Esophagus squamous epithelium (tissue), 5 donors: ENCODE data around the gene C8B. TPM values are rescaled to one million over a fixed set of nuclear protein-coding genes. Genes with fewer than 3 reads are reported as not detected.

Source experiments
- DNase-seq: peaks from one replicate; lab custom pipeline; 2025; lab: John Stamatoyannopoulos, UW
- H3K27ac ChIP-seq, 4 donors: fragments of 200-600 bp; sonication (generic); one replicate each; pipeline ENCODE4 v1.5.1; 2016 to 2019; ENCODE audit warnings: mild to moderate bottlenecking in 1 of 4
- H3K27me3 ChIP-seq, 4 donors: fragments of 200-600 bp; sonication (generic); 1 replicate in 3 of 4; 2 replicates in 1 of 4; pipeline versions ENCODE4 v1.5.1 to v1.6.0; 2017 to 2021; ENCODE audit warnings: antibody characterized with exemption in 1 of 4
- H3K36me3 ChIP-seq, 3 donors: fragments of 200-600 bp; sonication (generic); one replicate each; pipeline ENCODE4 v1.5.1; 2016 to 2019
- H3K4me1 ChIP-seq, 3 donors: fragments of 200-600 bp; sonication (generic); one replicate each; pipeline ENCODE4 v1.5.1; 2017 to 2019
- H3K4me3 ChIP-seq, 4 donors: fragments of 200-600 bp; sonication (generic); 1 replicate in 3 of 4; 2 replicates in 1 of 4; pipeline ENCODE4 v1.5.1; 2016 to 2019; ENCODE audit warnings: mild to moderate bottlenecking in 2 of 4, moderate library complexity in 1 of 4
- H3K9me3 ChIP-seq, 3 donors: fragments of 200-600 bp; sonication (generic); one replicate each; pipeline ENCODE4 v1.5.1; 2016 to 2019
- CTCF ChIP-seq, 6 experiments: fragments of 450-650 bp in 4 of 6; fragments of 200-600 bp in 2 of 6; sonication (generic) in 2 of 6; IDR thresholded peaks; one replicate each; pipeline ENCODE4 v1.5.1; 2016 to 2019; ENCODE audit warnings: antibody characterized with exemption in 6 of 6, mild to moderate bottlenecking in 4 of 6, moderate library complexity in 4 of 6
- POLR2A ChIP-seq, 4 donors: fragments of 450-650 bp; IDR thresholded peaks; one replicate each; pipeline ENCODE4 v1.6.1; 2017; ENCODE audit warnings: antibody characterized with exemption in 4 of 4, mild to moderate bottlenecking in 4 of 4, moderate library complexity in 3 of 4
- WGBS, 2 donors: methylation state at CpG; one replicate each; pipeline ENCODE4 v1.1.5; 2018; 5-methylcytosine and 5-hydroxymethylcytosine counted together
- intact Hi-C: fragments of 100-400 bp; cut with DNase I; formaldehyde crosslinking; loops from one replicate; pipeline ENCODE4 v1.15.0; 2022
- total RNA-seq, 4 donors: library from RNA; depleted of rRNA; stranded (reverse); fragments of >200 nt; gene quantifications; one replicate each; pipeline ENCODE4 v1.1.0, GENCODE V29; 2016
- donor health status: DM: yes; HTN: yes; CAD: no.

C8B gene
- total RNA-seq, 4 donors from 2014 or later = 0.30 TPM; not detected in 3

DNA sequence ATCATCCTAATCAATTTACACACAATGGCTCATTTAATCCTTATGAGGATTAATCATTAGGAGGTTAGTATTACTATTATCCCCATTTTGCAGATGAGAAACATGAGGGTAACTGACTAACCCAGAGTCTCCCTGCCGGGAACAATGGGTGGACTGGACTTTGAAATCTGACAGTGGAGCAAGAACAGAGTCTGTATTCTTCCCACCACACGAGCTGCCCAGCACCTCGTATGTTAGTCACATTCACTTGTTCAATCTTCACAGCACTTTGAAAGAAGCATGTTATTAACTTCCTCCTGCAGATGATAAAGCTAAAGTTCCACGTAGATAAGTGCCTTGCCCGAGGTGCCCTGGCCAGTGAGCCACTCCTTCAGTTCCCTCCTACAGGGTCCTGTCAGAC, 12.4 kb downstream of the C8B start:
- no peaks in the 10 kb centered on the region for H3K27me3 ChIP-seq
- TF ChIP-seq POLR2A (IDR thresholded peaks at IDR 0.05) (no peak), CTCF (IDR thresholded peaks at IDR 0.05) (no peak)
- H3K9me3 ChIP-seq = no peaks in the 10 kb centered on the region
- H3K4me3 ChIP-seq = no peak overlapping the region
- intact Hi-C loops = no loop called here
- no peak for DNase-seq
- 56 to 63% methylated on average over 5 of the region's 5 CpGs for WGBS, 2 donors
- no peaks in the 10 kb centered on the region for H3K36me3 ChIP-seq
- H3K4me1 ChIP-seq = no peaks in the 10 kb centered on the region
- no peak overlapping the region for H3K27ac ChIP-seq

GRCh38 chr1:56952501-56952900, 13.3 kb downstream of the C8B start:
- WGBS, 2 donors = 78 to 86% methylated on average over 4 to 8 of the region's 8 CpGs
- TF ChIP-seq POLR2A (IDR thresholded peaks at IDR 0.05) (no peak), CTCF (IDR thresholded peaks at IDR 0.05) (no peak)
- Histone ChIP-seq H3K9me3 (no peaks in the 10 kb centered on the region), H3K4me1 (no peaks in the 10 kb centered on the region), H3K4me3 (no peak overlapping the region), H3K36me3 (no peaks in the 10 kb centered on the region), H3K27ac (no peak overlapping the region), H3K27me3 (no peaks in the 10 kb centered on the region)
- no peak for DNase-seq
- intact Hi-C loops = no loop called here

DNA sequence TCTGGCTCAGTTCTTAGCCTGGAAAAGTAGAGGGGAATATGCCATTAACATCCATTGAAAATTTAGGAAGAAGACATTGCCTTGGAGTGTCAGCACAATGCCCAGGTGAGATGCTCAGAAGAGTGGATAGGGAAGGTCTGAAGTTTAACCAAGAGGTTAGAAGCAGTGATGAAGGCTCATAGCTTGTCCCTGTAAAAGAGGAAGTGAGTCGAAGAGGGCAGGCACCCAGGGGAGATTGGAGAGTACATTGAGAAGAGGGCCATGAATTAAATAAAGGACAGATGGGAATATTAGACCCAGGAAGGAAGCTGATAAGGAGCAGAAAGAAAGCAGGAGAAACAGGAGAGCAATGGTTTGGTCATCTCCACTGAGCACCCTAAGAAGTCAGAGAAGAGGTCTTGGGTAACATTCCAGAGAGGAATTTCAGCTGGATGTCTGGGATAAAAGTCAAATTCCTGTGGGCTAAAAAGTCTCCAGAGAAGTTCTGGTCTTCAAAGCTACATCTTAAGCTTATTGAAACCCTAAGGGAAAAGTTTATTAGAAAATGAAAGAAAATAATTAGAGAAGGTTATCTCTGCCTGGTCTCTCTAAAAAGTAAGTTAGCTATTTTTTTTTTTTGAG, 17.3 kb downstream of the C8B start:
- Histone ChIP-seq H3K27me3 (no peaks in the 10 kb centered on the region), H3K27ac (no peak overlapping the region), H3K4me3 (no peak overlapping the region), H3K4me1 (no peaks in the 10 kb centered on the region), H3K36me3 (no peaks in the 10 kb centered on the region), H3K9me3 (no peaks in the 10 kb centered on the region)
- TF ChIP-seq POLR2A (IDR thresholded peaks at IDR 0.05) (no peak), CTCF (IDR thresholded peaks at IDR 0.05) (no peak)
- WGBS, 2 donors = 47 to 76% methylated on average over 1 of the region's 1 CpG
- DNase-seq = no peak
- intact Hi-C loops = no loop called here

DNA sequence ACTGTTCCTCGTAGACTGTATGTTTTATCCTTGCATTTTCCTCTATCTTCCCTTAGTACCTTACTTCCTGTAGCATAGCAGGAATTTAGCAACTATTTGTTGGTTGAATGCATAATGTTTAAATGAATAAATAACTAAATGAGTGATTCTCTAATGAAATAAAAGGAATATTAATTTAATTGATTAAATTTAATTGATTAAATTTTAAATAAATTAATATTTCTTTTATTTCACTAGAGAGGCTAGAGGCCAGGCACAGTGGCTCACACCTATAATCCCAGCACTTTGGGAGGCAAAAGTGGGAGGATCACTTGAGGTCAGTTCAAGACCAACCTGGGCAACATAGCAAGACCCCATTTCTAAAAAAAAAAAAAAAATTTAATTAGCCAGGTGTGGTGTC, 25.8 kb downstream of the C8B start:
- H3K9me3 ChIP-seq = no peaks in the 10 kb centered on the region
- intact Hi-C loops = no loop called here
- no peak overlapping the region for H3K4me3 ChIP-seq
- no peak for TF ChIP-seq CTCF (IDR thresholded peaks at IDR 0.05)
- TF ChIP-seq POLR2A (IDR thresholded peaks at IDR 0.05) = no peak
- no peaks in the 10 kb centered on the region for H3K4me1 ChIP-seq
- DNase-seq = no peak
- H3K36me3 ChIP-seq = no peaks in the 10 kb centered on the region
- peaks cover 0 to 11% (median 0%) of the 10 kb centered on the region in 4 donors for H3K27me3 ChIP-seq
- 25 to 84% methylated on average over 1 of the region's 1 CpG for WGBS, 2 donors
- no peak overlapping the region for H3K27ac ChIP-seq

- no peaks in the 10 kb centered on the region for H3K4me1 ChIP-seq
- H3K36me3 ChIP-seq = no peaks in the 10 kb centered on the region
- intact Hi-C loops = no loop called here
- H3K9me3 ChIP-seq = no peaks in the 10 kb centered on the region
- no peak for DNase-seq
- H3K4me3 ChIP-seq = no peak overlapping the region
- peaks cover 0 to 17% (median 0%) of the 10 kb centered on the region in 4 donors for H3K27me3 ChIP-seq
- H3K27ac ChIP-seq = no peak overlapping the region
- WGBS, 2 donors = 78 to 86% methylated on average over 2 of the region's 2 CpGs
- no peak for TF ChIP-seq CTCF (IDR thresholded peaks at IDR 0.05)
- no peak for TF ChIP-seq POLR2A (IDR thresholded peaks at IDR 0.05)
These were observed 26.6 kb downstream of the C8B start for GRCh38 chr1:56939209-56939608.
